Suprapubic skin (tissue), 3 donors: Measurements from ENCODE around the gene MVK.

Source experiments
- CTCF ChIP-seq, 2 donors: fragments of 200-600 bp in 1 of 2; fragments of 450-650 bp in 1 of 2; sonication (generic) in 1 of 2; IDR thresholded peaks; one replicate each; pipeline ENCODE4 v1.5.1; 2016 to 2019; ENCODE audit warnings: antibody characterized with exemption in 2 of 2, mild to moderate bottlenecking in 1 of 2, moderate library complexity in 1 of 2
- POLR2A ChIP-seq, 2 donors: fragments of 450-650 bp; IDR thresholded peaks; one replicate each; pipeline ENCODE4 v1.6.1; 2017; ENCODE audit warnings: antibody characterized with exemption in 2 of 2, mild to moderate bottlenecking in 2 of 2, moderate library complexity in 2 of 2

- TF ChIP-seq CTCF (IDR thresholded peaks at IDR 0.05) = no peak
- TF ChIP-seq POLR2A (IDR thresholded peaks at IDR 0.05) = no peak
Measured at GRCh38 chr12:109548258-109548657, 25.3 kb upstream of the MVK start.
